Ovary (tissue), 3 donors: ENCODE data around the gene FAM72B.
"Not testable (repeated sequence)": the region's sequence is repeated elsewhere in the genome, so short reads cannot be mapped to it uniquely, and the experiment has no call there.

ENCODE experiments used
- POLR2A ChIP-seq: fragments of 450-650 bp; IDR thresholded peaks from one replicate; pipeline ENCODE4 v1.6.1; 2017; ENCODE audit warnings: antibody characterized with exemption, mild to moderate bottlenecking, moderate library complexity
- TF ChIP-seq, protein P1 (sequence below), 3 donors: fragments of 450-650 bp in 2 of 3; fragments of 200-600 bp in 1 of 3; IDR thresholded peaks; one replicate each; pipeline versions ENCODE4 v1.5.1 to v1.8.0; 2016 to 2022; ENCODE audit warnings: antibody characterized with exemption in 3 of 3, mild to moderate bottlenecking in 1 of 3
- donor health status: DM: no; HTN: no; CAD: no.

DNA sequence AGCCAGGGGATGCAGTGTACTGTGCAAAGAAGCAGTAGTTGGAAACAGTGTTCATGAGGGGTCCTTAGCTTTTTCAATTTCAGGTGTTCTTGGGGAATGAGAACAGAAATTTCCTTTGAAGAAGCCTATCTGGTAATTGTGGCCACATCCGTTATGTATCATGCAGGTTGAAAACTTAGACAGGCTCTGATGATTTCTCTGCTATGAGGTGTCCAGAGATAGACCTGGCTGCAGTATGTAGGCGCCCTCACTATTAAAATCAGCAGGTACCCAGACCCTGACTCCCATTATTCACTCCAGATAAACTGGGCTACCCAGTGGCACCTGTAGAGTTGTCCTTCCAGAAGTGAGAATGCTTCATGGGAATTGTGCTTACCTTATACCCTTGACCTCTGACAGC is 8.4 kb upstream of the FAM72B start:
- TF ChIP-seq, protein P1, sequence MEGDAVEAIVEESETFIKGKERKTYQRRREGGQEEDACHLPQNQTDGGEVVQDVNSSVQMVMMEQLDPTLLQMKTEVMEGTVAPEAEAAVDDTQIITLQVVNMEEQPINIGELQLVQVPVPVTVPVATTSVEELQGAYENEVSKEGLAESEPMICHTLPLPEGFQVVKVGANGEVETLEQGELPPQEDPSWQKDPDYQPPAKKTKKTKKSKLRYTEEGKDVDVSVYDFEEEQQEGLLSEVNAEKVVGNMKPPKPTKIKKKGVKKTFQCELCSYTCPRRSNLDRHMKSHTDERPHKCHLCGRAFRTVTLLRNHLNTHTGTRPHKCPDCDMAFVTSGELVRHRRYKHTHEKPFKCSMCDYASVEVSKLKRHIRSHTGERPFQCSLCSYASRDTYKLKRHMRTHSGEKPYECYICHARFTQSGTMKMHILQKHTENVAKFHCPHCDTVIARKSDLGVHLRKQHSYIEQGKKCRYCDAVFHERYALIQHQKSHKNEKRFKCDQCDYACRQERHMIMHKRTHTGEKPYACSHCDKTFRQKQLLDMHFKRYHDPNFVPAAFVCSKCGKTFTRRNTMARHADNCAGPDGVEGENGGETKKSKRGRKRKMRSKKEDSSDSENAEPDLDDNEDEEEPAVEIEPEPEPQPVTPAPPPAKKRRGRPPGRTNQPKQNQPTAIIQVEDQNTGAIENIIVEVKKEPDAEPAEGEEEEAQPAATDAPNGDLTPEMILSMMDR (IDR thresholded peaks at IDR 0.05), result not testable (repeated sequence)
- not testable (repeated sequence) for TF ChIP-seq POLR2A
